Motor neuron (in vitro differentiated cells): ENCODE results near the gene CGAS. TPM values are rescaled to one million over a fixed set of nuclear protein-coding genes. Genes with fewer than 3 reads are reported as not detected.
"Not testable (repeated sequence)": the region's sequence is repeated elsewhere in the genome, so short reads cannot be mapped to it uniquely, and the experiment has no call there.

Source experiments
- ATAC-seq, 8 experiments: fragments of 200-7000 bp; cut with Tn5 transposase; replicated peaks in 6 of 8; 2 replicates each; pipeline ENCODE4 v1.8.0; 2021; ENCODE audit warnings: mild to moderate bottlenecking in 8 of 8, moderate library complexity in 8 of 8
- H3K27ac ChIP-seq, 2 donors: fragments of 250-450 bp; sonication (Bioruptor Pico); 2 replicates each; pipeline ENCODE4 v1.9.0; 2021; ENCODE audit warnings: antibody characterized with exemption in 2 of 2, mild to moderate bottlenecking in 2 of 2, moderate library complexity in 1 of 2
- H3K4me1 ChIP-seq, 2 donors: fragments of 250-450 bp; sonication (Bioruptor Pico); replicated peaks in 1 of 2; 2 replicates each; pipeline ENCODE4 v1.6.1; 2021; ENCODE audit warnings: antibody characterized with exemption in 2 of 2, mild to moderate bottlenecking in 2 of 2, moderate library complexity in 1 of 2
- H3K4me3 ChIP-seq, 5 donors: fragments of 250-450 bp; sonication (Bioruptor Pico); 2 replicates each; pipeline ENCODE4 v1.9.0; 2021; ENCODE audit warnings: antibody characterized with exemption in 5 of 5, mild to moderate bottlenecking in 5 of 5, moderate library complexity in 4 of 5
- WGBS, 10 experiments: fragments of 450-650 bp; shearing (Covaris generic); methylation state at CpG; one replicate each; pipeline ENCODE4 v1.0.0; 2022; 5-methylcytosine and 5-hydroxymethylcytosine counted together
- in situ Hi-C, 9 experiments: fragments of 400-800 bp; cut with MboI; loops; one replicate each; pipeline ENCODE4 v1.15.0; 2021; ENCODE audit warnings: low sequenced_read_pairs in 9 of 9, low pct_unique_long_range_greater_than_20kb in 2 of 9; ENCODE audit not compliant: unreplicated experiment in 9 of 9
- total RNA-seq, 8 experiments: library from RNA; unstranded; fragments of 300-600 nt; gene quantifications; 2 replicates each; pipeline versions ENCODE4 v1.2.3 to v1.2.4, GENCODE V29; 2022

The CGAS gene
- total RNA-seq, 8 experiments from 2014 or later = 0.14 to 1.0 (median 0.28) TPM

- 0 to 83% (median 13%) methylated on average over 2 to 19 of the region's 79 CpGs; no CpG with 5 or more reads in 2 of the 10 experiments for WGBS, 10 experiments
- H3K4me1 ChIP-seq = no peaks in the 10 kb centered on the region
- no peak overlapping the region for H3K4me3 ChIP-seq
- ATAC-seq = peak in 4 of 8 experiments; percentile 34 to 81 (median 66)
- in situ Hi-C loops = no loop called here
- H3K27ac ChIP-seq = no peak overlapping the region
These were observed 632 bp downstream of the CGAS start for GRCh38 chr6:73451223-73452106.

- H3K4me1 ChIP-seq = no peaks in the 10 kb centered on the region
- H3K27ac ChIP-seq = no peak overlapping the region
- 76 to 100% (median 95%) methylated on average over 1 to 3 of the region's 3 CpGs for WGBS, 10 experiments
- no peak overlapping the region for H3K4me3 ChIP-seq
- in situ Hi-C loops = no loop called here
- ATAC-seq = no peak
These were observed 8.5 kb downstream of the CGAS start for GRCh38 chr6:73443555-73443954.

- in situ Hi-C loops = no loop called here
- Histone ChIP-seq H3K4me3 (no peak overlapping the region), H3K4me1 (no peaks in the 10 kb centered on the region), H3K27ac (no peak overlapping the region)
- WGBS, 10 experiments = 54 to 100% (median 72%) methylated on average over 1 to 3 of the region's 3 CpGs; no CpG with 5 or more reads in 1 of the 10 experiments
- ATAC-seq = no peak
These were observed 16.9 kb downstream of the CGAS start for GRCh38 chr6:73435236-73435635.

GRCh38 chr6:73421534-73421933 lies 30.6 kb downstream of the CGAS start:
- no peak overlapping the region for H3K27ac ChIP-seq
- H3K4me3 ChIP-seq = no peak overlapping the region
- WGBS, 10 experiments = 0 to 100% (median 92%) methylated on average over 1 to 2 of the region's 2 CpGs; no CpG with 5 or more reads in 3 of the 10 experiments
- no peaks in the 10 kb centered on the region for H3K4me1 ChIP-seq
- in situ Hi-C loops = no loop called here
- no peak for ATAC-seq

- WGBS, 10 experiments = 70 to 100% (median 86%) methylated on average over 1 to 11 of the region's 11 CpGs
- no peak for ATAC-seq
- in situ Hi-C loops = no loop called here
- Histone ChIP-seq H3K4me1 (no peaks in the 10 kb centered on the region), H3K27ac (no peak overlapping the region), H3K4me3 (no peak overlapping the region)
These were observed 33.9 kb downstream of the CGAS start for GRCh38 chr6:73418081-73418741.

GRCh38 chr6:73413102-73413501 lies 39.0 kb downstream of the CGAS start:
- Histone ChIP-seq H3K4me3 (no peak overlapping the region), H3K4me1 (no peaks in the 10 kb centered on the region), H3K27ac (no peak overlapping the region)
- WGBS, 10 experiments = 86 to 100% (median 100%) methylated on average over 3 of the region's 3 CpGs; no CpG with 5 or more reads in 1 of the 10 experiments
- in situ Hi-C loops = no loop called here
- no peak for ATAC-seq

- Histone ChIP-seq H3K4me1 (no peaks in the 10 kb centered on the region), H3K4me3 (no peak overlapping the region), H3K27ac (no peak overlapping the region)
- in situ Hi-C loops = no loop called here
- ATAC-seq = no peak
- 50 to 100% (median 90%) methylated on average over 1 of the region's 1 CpG; no CpG with 5 or more reads in 4 of the 10 experiments for WGBS, 10 experiments
These were observed 42.7 kb downstream of the CGAS start for GRCh38 chr6:73409395-73409794.

GRCh38 chr6:73400656-73401055 lies 51.4 kb downstream of the CGAS start:
- Histone ChIP-seq H3K4me1 (no peaks in the 10 kb centered on the region), H3K4me3 (no peak overlapping the region), H3K27ac (no peak overlapping the region)
- no peak for ATAC-seq
- in situ Hi-C loops = no loop called here

- Histone ChIP-seq H3K27ac (no peak overlapping the region), H3K4me3 (no peak overlapping the region), H3K4me1 (no peaks in the 10 kb centered on the region)
- ATAC-seq = no peak
- 67 to 99% (median 94%) methylated on average over 3 to 10 of the region's 10 CpGs for WGBS, 10 experiments
- in situ Hi-C loops = no loop called here
These were observed 56.2 kb downstream of the CGAS start for GRCh38 chr6:73395875-73396274.

- H3K27ac ChIP-seq = no peak within 1 kb of the TSS
- in situ Hi-C loops = no loop called here
These were observed 57.3 kb downstream of the CGAS start, which contains the start of gene DDX43 for GRCh38 chr6:73394577-73395354. DDX43 (plus strand) TSS chr6:73394828; CDS start chr6:73394906, 78 bp downstream.

GRCh38 chr6:73393278-73393677 lies 58.8 kb downstream of the CGAS start:
- in situ Hi-C loops = no loop called here
- Histone ChIP-seq H3K4me3 (no peak overlapping the region), H3K27ac (no peak overlapping the region), H3K4me1 (no peaks in the 10 kb centered on the region)
- 75 to 100% (median 100%) methylated on average over 1 to 3 of the region's 3 CpGs; no CpG with 5 or more reads in 3 of the 10 experiments for WGBS, 10 experiments
- no peak for ATAC-seq

More at GRCh38 chr6:73394577-73395354, 57.3 kb downstream of the CGAS start, which contains the start of gene DDX43:
- 89 to 100% (median 94%) methylated on average over 2 to 14 of the region's 54 CpGs; no CpG with 5 or more reads in 3 of the 10 experiments for WGBS, 10 experiments
- H3K4me1 ChIP-seq = no peaks in the 10 kb centered on the region
- ATAC-seq = peak in 1 of 8 experiments; percentile 56
- H3K4me3 ChIP-seq = no peak within 1 kb of the TSS

GRCh38 chr6:73392188-73392587 lies 59.9 kb downstream of the CGAS start:
- WGBS, 10 experiments = 14 to 98% (median 63%) methylated on average over 1 to 4 of the region's 4 CpGs; no CpG with 5 or more reads in 2 of the 10 experiments
- in situ Hi-C loops = not testable (repeated sequence)

GRCh38 chr6:73391675-73392074 lies 60.4 kb downstream of the CGAS start:
- Histone ChIP-seq H3K4me3 (no peak overlapping the region), H3K4me1 (no peaks in the 10 kb centered on the region), H3K27ac (no peak overlapping the region)
- ATAC-seq = no peak
- in situ Hi-C loops = no loop called here
- 67 to 96% (median 75%) methylated on average over 1 to 2 of the region's 2 CpGs; no CpG with 5 or more reads in 2 of the 10 experiments for WGBS, 10 experiments

More at GRCh38 chr6:73392188-73392587, 59.9 kb downstream of the CGAS start:
- H3K27ac ChIP-seq, ATAC-seq, H3K4me1 ChIP-seq, H3K4me3 ChIP-seq: not testable (repeated sequence)
